ENCODE results near the gene CAMTA2. TPM values are rescaled to one million over a fixed set of nuclear protein-coding genes. Genes with fewer than 3 reads are reported as not detected.

CAMTA2 gene
- polyA plus RNA-seq, 1 donor (not counting 4 experiments of a cell fraction or from before 2014, with no cell fraction given), result 8.5 TPM

GRCh38 chr17:4971826-4972225 lies 15.6 kb downstream of the CAMTA2 start:
- Histone ChIP-seq H3K4me3 (ENCODE audit: control insufficient read depth in 2 of 3, extremely low read depth in 1 of 3, insufficient read depth in 2 of 3, low read depth in 1 of 3, low read length in 3 of 3) (no peak overlapping the region), H3K27ac (ENCODE audit: control insufficient read depth, insufficient read depth, low read length) (no peak overlapping the region), H3K9ac (ENCODE audit: control insufficient read depth, extremely low read depth, insufficient read depth, low read length) (no peak overlapping the region), H3K27me3 (ENCODE audit: control insufficient read depth, extremely low read depth, insufficient read depth, low read length) (no peaks in the 10 kb centered on the region), H3K4me1 (ENCODE audit: control insufficient read depth, extremely low read depth, insufficient read depth, low read length) (peaks cover 21% of the 10 kb centered on the region), H2AFZ (ENCODE audit: control insufficient read depth, low read length) (no peak overlapping the region), H3K36me3 (ENCODE audit: control insufficient read depth in 2 of 2, extremely low read depth in 1 of 2, insufficient read depth in 2 of 2, low read length in 2 of 2) (peaks cover 25 to 39% of the 10 kb centered on the region in 2 experiments), H3K79me2 (ENCODE audit: control insufficient read depth, insufficient read depth, low read length) (no peaks in the 10 kb centered on the region), H3K4me2 (ENCODE audit: control insufficient read depth, extremely low read depth, insufficient read depth, low read depth, low read length) (no peak overlapping the region), H3K9me1 (ENCODE audit: control insufficient read depth, extremely low read depth, insufficient read depth, low read length) (no peaks in the 10 kb centered on the region), H3K9me3 (ENCODE audit: control insufficient read depth, low read depth, low read length) (no peaks in the 10 kb centered on the region), H4K20me1 (ENCODE audit: control insufficient read depth, extremely low read depth, insufficient read depth, low read length) (no peaks in the 10 kb centered on the region)
- dilution Hi-C loops (cut with MboI; ENCODE audit: extremely low pct_ligation_motif_present, low sequenced_read_pairs), result no loop called here
- TF ChIP-seq CTCF (optimal IDR thresholded peaks at IDR 0.05 in 1 of 3, IDR thresholded peaks at IDR 0.05 in 1 of 3, conservative IDR thresholded peaks at IDR 0.05 in 1 of 3; ENCODE audit: extremely low read depth in 1 of 3, insufficient read depth in 2 of 3, low read length in 3 of 3) (no peak), EZH2 (IDR thresholded peaks at IDR 0.05; ENCODE audit: low read length) (no peak)
- DNase-seq (ENCODE audit: low read depth, low spot score) (no peak), FAIRE-seq (no peak)

GRCh38 chr17:4970273-4970672 lies 17.2 kb downstream of the CAMTA2 start:
- no peak for DNase-seq (ENCODE audit: low read depth, low spot score)
- H3K4me2 ChIP-seq (ENCODE audit: control insufficient read depth, extremely low read depth, insufficient read depth, low read depth, low read length), result no peak overlapping the region
- no peak overlapping the region for H3K4me3 ChIP-seq (ENCODE audit: control insufficient read depth in 2 of 3, extremely low read depth in 1 of 3, insufficient read depth in 2 of 3, low read depth in 1 of 3, low read length in 3 of 3)
- H2AFZ ChIP-seq (ENCODE audit: control insufficient read depth, low read length), result no peak overlapping the region
- dilution Hi-C loops (cut with MboI; ENCODE audit: extremely low pct_ligation_motif_present, low sequenced_read_pairs), result no loop called here
- peaks cover 3% of the 10 kb centered on the region for H3K79me2 ChIP-seq (ENCODE audit: control insufficient read depth, insufficient read depth, low read length)
- H3K9me1 ChIP-seq (ENCODE audit: control insufficient read depth, extremely low read depth, insufficient read depth, low read length), result no peaks in the 10 kb centered on the region
- H3K9me3 ChIP-seq (ENCODE audit: control insufficient read depth, low read depth, low read length), result no peaks in the 10 kb centered on the region
- peaks cover 31% of the 10 kb centered on the region for H3K4me1 ChIP-seq (ENCODE audit: control insufficient read depth, extremely low read depth, insufficient read depth, low read length)
- no peak overlapping the region for H3K9ac ChIP-seq (ENCODE audit: control insufficient read depth, extremely low read depth, insufficient read depth, low read length)
- no peaks in the 10 kb centered on the region for H3K27me3 ChIP-seq (ENCODE audit: control insufficient read depth, extremely low read depth, insufficient read depth, low read length)
- TF ChIP-seq CTCF (optimal IDR thresholded peaks at IDR 0.05 in 1 of 3, IDR thresholded peaks at IDR 0.05 in 1 of 3, conservative IDR thresholded peaks at IDR 0.05 in 1 of 3; ENCODE audit: extremely low read depth in 1 of 3, insufficient read depth in 2 of 3, low read length in 3 of 3), result no peak
- no peak for TF ChIP-seq EZH2 (IDR thresholded peaks at IDR 0.05; ENCODE audit: low read length)
- no peak for FAIRE-seq
- no peaks in the 10 kb centered on the region for H4K20me1 ChIP-seq (ENCODE audit: control insufficient read depth, extremely low read depth, insufficient read depth, low read length)
- peaks cover 25 to 34% of the 10 kb centered on the region in 2 experiments for H3K36me3 ChIP-seq (ENCODE audit: control insufficient read depth in 2 of 2, extremely low read depth in 1 of 2, insufficient read depth in 2 of 2, low read length in 2 of 2)
- H3K27ac ChIP-seq (ENCODE audit: control insufficient read depth, insufficient read depth, low read length), result no peak overlapping the region
